Astrocyte (in vitro differentiated cells and primary cell): Measurements from ENCODE around the gene CPB2.

Experiments
- CTCF ChIP-seq: IDR thresholded peaks from 2 replicates; pipeline ENCODE4 v1.5.1; 2011; ENCODE audit warnings: low read depth, mild to moderate bottlenecking, inconsistent platforms, low read length, moderate library complexity; ENCODE audit not compliant: insufficient read depth
- EZH2 ChIP-seq: IDR thresholded peaks from 2 replicates; pipeline ENCODE4 v1.6.1; 2012; ENCODE audit warnings: mild to moderate bottlenecking, low read length, inconsistent platforms; ENCODE audit not compliant: insufficient read depth

GRCh38 chr13:46109451-46109850, 4.6 kb upstream of the CPB2 start:
- TF ChIP-seq CTCF (no peak), EZH2 (no peak)
